DMS 273 (cell line): ENCODE data around the gene FNDC4.

Experiments used
- DNase-seq: peaks from one replicate; lab custom pipeline; 2025; ENCODE audit not compliant: unreplicated experiment; lab: John Stamatoyannopoulos, UW

The FNDC4 gene

DNA sequence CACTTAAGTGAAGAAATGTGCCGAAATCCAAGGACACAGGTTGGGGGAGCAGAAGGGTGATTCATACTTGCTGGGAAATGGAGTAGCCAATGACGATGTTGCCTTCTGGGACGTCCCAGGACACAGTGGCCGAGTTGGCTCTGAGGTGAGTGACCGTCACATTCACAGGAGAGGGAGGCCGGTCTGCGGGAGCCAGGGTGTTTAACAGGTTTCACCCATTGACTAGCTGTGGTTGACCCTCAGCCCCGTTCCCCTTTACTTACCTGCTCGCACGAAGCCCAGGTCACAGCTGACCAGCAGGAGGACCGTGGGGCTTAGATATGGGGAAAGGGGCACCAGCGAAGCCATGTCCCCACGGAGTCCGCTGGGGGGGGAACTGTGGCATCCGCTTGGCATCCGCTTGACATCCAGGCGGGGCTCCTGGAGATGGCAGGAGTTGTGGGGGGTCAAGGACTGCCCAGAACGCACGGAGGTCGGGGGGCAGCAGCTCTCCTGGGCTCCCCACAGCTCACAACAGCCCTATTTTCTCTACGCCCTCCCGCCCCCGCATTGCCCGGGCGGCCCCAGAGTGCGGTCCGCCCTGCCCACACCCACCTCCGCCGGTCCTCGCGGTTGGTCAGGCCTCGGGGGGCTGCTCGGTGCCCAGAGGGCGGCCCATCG is 586 bp downstream of the FNDC4 start:
- DNase-seq = no peak

DNA sequence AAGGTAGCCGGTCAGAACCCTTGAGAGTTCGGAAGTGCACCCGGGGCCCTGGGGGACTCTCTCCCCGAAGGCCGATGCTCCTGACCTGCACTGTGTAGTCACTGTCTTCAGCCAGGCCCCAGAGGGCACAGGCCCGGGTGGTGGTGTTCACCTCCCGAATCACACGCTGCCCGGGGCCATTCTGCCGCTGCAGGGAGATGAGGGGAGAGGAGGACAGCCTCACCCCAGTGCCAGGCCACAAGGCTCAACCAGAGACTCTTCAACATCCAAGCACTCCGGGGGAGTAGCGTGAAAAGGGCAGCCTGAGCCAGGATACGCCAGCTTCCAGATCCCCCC is 1.1 kb downstream of the FNDC4 start:
- DNase-seq = no peak

DNA sequence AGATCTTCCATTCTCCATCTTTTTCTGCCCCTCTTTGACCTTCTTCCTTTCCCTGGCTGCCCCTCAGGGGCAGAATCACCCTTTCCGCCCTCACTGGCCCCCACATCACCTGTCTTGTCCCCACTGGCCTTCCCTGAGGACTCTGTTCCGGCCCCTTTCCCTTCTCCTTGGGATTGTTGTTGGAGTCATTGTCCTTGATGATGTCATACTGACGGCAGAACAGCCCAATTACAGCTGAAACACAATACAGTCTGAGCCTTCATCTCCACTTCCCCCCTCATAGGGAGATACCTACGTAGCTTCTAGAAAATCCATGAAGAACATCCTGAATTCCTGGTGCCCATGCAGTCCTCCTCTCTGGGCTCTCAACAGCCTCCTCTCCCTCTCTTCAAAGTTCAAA is 2.4 kb downstream of the FNDC4 start:
- no peak for DNase-seq

DNA sequence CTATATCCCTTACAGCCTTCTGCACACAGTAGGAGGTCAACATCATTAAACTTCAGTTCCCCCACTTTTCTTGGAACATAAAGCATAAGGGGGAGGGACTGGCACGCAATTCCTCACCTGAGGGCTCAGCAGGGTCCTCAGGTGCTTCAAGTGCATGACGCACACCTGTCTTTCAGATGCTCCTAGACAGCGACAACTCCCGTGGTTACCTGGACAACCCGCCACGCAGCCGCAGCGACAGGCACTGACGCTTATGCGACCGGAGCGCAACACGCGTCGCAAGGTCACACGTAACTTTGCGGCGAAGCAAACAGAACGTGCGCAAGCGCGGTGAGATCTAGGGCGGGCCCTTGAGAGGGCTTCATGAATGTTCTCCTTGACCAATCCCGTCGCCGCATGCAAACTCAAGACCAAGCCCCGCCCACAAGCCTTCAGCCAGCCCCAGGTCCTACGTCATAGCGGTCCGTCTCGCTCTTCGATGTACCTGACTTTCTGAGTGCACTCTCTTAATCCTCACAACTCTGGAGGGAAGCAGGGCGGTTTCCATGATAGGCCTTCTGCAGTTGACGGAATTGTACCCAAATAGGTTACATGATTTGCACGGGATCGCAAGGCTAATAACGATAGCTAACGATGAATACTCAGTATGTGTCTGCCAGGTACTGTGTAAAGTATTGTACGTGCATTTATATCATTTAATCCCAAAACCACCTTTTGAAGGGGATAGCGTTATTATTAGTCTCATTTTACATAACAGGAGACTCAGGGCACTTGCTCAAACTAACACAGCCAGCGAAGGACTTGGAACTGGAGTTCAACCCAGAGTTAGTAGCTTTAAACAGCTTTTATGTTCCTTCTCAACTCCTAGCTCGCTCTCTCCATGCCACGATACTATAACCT is 5.3 kb downstream of the FNDC4 start, which contains the start of gene IFT172:
TSS of gene IFT172 (minus strand) at position 246 of the 900 bp plus-strand sequence. CDS start at position 156, 90 bp downstream.
- peak; percentile 99 for DNase-seq

DNA sequence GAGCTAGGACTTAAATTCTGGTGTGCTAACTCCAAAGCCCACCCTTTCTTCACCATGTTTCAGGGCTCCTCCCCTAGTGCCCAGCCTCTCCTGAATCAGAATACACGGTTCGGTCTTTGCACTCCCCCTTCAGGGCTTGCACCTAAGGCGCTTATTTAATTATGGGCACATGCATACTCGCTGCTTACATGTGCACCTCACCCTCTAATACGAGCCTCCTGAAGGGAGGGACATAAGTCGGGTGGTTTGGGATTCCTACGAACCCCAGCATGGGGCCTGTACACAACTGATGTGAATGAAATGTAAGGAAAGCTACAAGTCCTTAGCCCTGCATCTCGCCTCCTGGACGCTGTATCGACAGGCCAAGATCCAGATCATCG is 5.9 kb downstream of the FNDC4 start:
- DNase-seq = peak; percentile 61

DNA sequence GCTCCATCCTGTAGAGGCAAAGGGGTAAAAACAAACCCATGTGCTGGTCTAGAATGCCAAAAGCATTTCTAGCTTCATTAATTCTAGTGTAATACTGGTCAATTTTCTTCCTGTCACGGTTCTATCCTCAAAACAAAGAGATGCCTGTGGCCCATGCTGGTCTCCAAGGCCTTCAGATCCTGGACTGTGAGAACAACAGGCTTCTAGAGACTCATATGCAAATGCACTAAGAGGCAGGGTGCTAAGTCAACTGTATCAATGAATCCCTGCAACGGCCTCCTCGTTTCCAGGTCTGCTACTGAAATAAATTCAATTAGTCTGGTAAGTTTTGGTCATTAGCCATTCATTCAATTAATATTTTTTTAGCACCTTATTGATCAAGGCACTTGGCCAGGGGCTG is 9.5 kb downstream of the FNDC4 start:
- no peak for DNase-seq

DNA sequence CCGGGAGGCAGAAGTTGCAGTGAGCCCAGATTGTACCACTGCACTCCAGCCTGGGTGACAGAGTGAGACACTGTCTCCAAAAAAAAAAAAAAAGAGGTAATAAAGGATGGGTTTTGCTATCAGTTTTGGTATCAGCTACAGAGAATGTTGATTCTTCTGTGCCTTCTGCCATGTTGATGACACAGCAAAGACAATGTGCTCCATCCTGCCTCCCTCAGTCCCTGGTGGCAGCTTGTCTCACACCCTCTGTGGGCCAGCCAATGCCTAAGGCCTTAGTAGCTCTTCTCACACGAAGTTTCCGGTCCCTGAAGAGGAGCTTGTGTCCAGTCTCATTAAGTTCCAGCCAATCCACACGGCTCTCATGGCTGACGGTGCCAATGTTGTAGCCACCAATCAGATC is 23.0 kb downstream of the FNDC4 start:
- no peak for DNase-seq

DNA sequence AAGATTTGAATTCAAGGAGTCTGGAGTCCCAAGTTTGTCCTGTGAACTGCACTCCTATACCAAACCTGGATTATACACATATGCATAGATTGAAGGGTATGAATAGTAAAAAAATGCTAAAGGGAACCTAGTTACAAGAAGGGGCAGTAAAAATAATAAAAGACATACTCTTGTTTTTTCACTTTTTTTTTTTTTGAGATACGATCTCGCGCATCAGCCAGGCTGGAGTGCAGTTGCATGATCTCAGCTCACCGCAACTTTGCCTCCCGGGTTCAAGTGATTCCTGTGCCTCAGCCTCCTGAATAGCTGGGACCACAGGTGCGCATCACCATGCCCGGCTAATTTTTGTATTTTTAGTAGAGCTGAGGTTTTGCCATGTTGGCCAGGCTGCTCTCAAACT is 30.6 kb downstream of the FNDC4 start:
- DNase-seq = no peak

DNA sequence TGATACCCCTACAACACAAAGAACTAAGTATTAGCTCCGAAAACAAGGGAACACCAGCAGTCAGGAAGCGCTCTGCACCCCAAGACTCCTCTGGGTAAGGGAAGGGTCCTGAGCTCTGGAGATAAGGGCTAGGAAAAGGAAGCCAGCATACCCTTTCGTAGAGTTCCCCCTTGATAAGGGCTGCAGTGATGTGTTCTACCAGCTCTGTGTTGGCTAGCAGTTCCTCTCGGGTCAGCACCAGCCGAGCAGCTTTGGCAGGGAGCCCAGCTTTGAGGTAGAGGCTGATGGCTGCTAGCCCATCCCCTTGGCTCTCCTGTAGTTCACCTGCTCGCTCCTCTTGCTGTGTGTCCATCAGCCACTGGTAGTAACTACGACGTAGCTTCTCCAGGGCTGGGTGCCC is 33.9 kb downstream of the FNDC4 start:
- no peak for DNase-seq

DNA sequence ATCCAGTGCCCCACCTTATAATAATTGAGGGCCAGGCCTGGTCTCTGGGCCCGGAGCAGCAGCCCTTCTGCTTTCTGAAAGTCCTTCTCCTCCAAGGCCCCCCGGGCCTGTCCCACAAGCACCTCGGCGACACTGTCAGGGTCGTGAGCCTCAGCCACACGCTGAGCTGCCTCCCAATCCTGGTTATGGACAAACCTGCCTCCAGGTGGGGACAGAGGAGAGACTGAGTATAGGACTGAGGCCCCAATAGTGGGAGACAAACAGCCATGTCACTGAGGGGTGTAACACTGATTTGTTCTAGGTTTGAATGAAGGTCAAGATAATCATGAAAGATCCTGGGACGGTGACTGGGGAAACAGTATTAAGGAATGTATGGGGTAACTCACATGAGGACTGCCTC is 41.0 kb downstream of the FNDC4 start:
- no peak for DNase-seq

DNA sequence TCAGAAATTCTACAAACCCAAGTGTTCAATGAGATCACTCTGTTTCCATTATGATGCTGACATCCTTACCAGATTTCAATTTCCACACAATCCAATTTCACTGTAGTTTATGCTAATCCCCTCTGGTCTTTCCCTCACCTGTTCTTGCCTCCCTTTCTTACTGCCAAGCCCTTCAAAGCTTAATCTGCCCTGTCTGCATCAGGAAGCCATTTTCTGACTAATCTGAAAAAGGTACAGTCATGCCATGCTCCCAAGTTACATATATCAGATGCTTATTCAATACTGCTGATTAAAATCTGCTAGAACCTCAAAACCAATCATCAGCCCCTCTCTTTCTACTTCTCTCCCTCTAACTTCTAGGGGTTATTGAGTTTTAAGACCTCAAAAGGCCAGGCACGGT is 43.9 kb downstream of the FNDC4 start:
- no peak for DNase-seq

DNA sequence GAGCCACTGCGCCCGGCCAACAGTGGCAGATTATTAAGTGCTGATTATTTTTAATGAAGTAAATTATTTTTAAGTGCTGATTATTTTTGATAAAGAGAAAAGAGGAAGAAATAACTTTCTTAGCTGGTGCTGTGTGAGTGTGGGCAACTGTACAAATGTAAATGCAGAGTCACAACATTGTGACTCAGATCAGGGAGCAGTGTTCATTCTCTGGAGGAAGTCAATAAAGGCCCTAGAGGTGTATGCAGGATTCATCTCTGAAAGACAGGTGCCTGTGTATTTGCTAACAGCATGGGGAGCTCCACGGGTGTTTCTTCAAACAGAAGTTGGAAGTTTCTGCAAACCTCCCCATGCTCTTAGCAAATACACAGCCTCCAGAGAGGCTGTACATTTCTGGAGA is 46.6 kb downstream of the FNDC4 start:
- DNase-seq = no peak

DNA sequence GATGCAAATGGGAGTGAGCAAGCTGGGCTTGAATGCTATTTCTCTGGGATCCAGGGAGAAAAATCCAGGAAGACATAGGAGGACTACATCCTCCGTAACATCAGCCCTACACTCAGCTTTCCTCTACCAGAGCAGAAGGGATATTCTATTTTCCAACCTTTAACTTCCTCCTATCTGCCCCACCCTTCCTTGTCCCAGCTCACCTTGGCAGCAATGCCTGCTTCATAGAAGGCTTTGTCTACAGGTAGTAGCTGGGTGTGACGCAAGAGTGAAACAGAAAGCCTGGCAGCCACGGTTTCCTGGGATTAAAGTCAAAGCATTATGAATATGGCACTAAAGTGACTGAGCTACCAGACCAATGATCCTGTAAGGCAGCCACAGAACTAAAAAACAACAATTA is 48.9 kb downstream of the FNDC4 start:
- no peak for DNase-seq

DNA sequence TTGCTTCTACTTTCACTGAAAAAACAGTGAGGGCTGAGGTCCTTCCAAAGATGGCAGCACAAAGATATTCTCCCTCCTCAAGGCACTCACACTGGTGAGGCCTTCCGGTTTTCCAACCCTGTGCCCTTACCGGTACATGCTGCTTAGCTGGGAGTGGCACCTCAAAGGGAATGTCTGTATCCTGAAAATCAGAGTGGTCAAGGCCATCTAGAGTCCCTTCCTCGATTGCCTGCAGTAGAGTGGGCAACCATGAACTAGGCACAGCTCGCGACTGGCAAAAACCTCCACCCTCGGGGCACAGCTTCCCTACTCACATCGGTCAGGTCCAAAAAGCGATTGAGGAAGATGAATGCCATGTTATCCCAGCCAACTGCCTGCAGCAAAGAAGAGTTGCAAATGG is 49.4 kb downstream of the FNDC4 start:
- no peak for DNase-seq

DNA sequence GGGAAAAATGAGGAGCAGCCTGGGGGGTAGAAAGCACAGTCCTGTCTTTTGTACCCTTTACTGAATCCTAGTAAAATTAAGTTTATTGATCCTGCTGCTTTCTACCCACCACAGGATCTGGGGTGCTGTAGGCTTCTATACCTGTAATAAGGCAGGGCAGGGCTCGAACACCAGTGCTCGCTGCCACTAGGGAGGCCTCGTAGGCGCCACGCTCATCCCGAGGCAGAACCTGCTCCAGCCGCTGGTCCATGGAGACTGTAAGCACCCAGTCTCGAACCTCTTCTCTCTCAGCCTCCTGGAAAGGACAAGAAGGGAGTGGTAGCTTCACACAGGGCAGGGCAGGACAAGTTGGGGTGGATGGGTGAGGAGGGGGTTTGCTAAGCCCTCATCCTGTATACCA is 49.8 kb downstream of the FNDC4 start:
- no peak for DNase-seq

DNA sequence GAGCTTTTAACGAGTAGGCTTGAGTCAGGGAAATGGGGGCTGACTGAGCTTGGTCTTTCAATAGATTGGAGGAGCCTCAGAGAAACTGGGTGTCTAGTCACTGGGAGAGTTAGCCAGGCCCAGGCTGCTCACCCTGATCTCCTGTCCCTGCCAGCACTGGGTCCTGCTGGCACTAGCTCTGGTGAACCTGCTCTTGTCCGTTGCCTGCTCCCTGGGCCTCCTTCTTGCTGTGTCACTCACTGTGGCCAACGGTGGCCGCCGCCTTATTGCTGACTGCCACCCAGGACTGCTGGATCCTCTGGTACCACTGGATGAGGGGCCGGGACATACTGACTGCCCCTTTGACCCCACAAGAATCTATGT is 52.1 kb downstream of the FNDC4 start:
- no peak for DNase-seq

DNA sequence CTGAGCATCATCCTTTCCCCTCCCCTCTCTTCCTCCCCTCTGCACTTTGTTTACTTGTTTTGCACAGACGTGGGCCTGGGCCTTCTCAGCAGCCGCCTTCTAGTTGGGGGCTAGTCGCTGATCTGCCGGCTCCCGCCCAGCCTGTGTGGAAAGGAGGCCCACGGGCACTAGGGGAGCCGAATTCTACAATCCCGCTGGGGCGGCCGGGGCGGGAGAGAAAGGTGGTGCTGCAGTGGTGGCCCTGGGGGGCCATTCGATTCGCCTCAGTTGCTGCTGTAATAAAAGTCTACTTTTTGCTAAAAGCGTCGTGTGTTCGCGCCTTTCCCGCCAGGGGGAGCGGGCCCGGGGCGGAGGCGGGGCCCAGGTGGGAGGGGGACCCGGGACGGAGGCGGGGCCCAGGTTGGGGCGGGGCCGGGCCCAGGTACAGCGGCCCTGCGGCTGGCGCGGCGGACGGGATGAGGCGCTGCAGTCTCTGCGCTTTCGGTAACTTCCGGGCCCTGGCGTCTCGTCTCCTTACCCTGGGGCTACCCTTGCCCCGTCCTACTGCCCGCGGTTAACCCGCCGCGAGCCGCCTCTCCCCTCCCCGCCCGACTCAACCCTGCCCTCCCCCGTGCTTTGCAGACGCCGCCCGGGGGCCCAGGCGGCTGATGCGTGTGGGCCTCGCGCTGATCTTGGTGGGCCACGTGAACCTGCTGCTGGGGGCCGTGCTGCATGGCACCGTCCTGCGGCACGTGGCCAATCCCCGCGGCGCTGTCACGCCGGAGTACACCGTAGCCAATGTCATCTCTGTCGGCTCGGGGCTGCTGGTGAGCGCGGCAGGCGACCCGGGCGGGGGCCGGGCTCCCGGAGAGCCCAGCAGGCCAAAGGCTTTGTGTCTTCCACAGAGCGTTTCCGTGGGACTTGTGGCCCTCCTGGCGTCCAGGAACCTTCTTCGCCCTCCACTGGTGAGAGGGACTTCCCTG is 52.8 kb downstream of the FNDC4 start, which contains the start of gene KRTCAP3:
TSS of gene KRTCAP3 (plus strand) at position 424 of the 962 bp plus-strand sequence. CDS start at position 456, 32 bp downstream.
- DNase-seq = peak; percentile 76
